Natural killer cell treated with Interleukin-12 subunit alpha and Interleukin-12 subunit beta and Interleukin-15 and Interleukin-18, amount 100 ng/mL, for 72 hours (primary cell): ENCODE data around the gene PCDH15. TPM values are rescaled to one million over a fixed set of nuclear protein-coding genes. Genes with fewer than 3 reads are reported as not detected.
"Not testable (repeated sequence)": the region's sequence is repeated elsewhere in the genome, so short reads cannot be mapped to it uniquely, and the experiment has no call there.

ENCODE experiments used
- ATAC-seq, 2 donors: fragments of 150-1000 bp; cut with Tn5 transposase in 1 of 2; sonication (Bioruptor Pico), chemical (Tn5 transposase) in 1 of 2; 2 replicates each; pipeline ENCODE4 v1.10.0; 2021
- DNase-seq: peaks from one replicate; pipeline ENCODE4 v3.0.0; 2022; ENCODE audit warnings: low spot score
- H3K27ac Mint-ChIP-seq, 2 donors: 1 replicate in 1 of 2; 2 replicates in 1 of 2; pipeline ENCODE4 v1.8.0; 2022; ENCODE audit warnings: mixed read lengths in 2 of 2, mild to moderate bottlenecking in 1 of 2, moderate library complexity in 1 of 2
- H3K27me3 Mint-ChIP-seq, 2 donors: 1 replicate in 1 of 2; 2 replicates in 1 of 2; pipeline ENCODE4 v1.8.0; 2022; ENCODE audit warnings: mixed read lengths in 2 of 2
- H3K36me3 Mint-ChIP-seq: one replicate; pipeline ENCODE4 v1.8.0; 2022; ENCODE audit warnings: mixed read lengths
- H3K4me1 Mint-ChIP-seq, 2 donors: 1 replicate in 1 of 2; 2 replicates in 1 of 2; pipeline ENCODE4 v1.8.0; 2022; ENCODE audit warnings: low read depth in 2 of 2, mixed read lengths in 2 of 2, mild to moderate bottlenecking in 1 of 2
- H3K4me3 Mint-ChIP-seq: one replicate; pipeline ENCODE4 v1.8.0; 2022; ENCODE audit warnings: mixed read lengths
- H3K9me3 Mint-ChIP-seq: 2 replicates; pipeline ENCODE4 v1.8.0; 2022; ENCODE audit warnings: mixed read lengths
- total RNA-seq, 2 donors: library from RNA; stranded (reverse); gene quantifications; one replicate each; pipeline ENCODE4 v1.2.3, GENCODE V29; 2022

Gene PCDH15
- total RNA-seq, 2 donors from 2014 or later, result not detected

- DNase-seq (no peak), ATAC-seq (no peak)
- Mint-ChIP-seq H3K9me3 (peaks cover 5% of the 10 kb centered on the region), H3K4me1 (no peaks in the 10 kb centered on the region), H3K27ac (no peak overlapping the region), H3K36me3 (no peaks in the 10 kb centered on the region), H3K27me3 (no peaks in the 10 kb centered on the region), H3K4me3 (no peak overlapping the region)
These were observed 215.5 kb downstream of the PCDH15 start for GRCh38 chr10:54585572-54585971.

GRCh38 chr10:54577682-54578081 lies 223.3 kb downstream of the PCDH15 start:
- Mint-ChIP-seq H3K36me3 (peaks cover 11% of the 10 kb centered on the region), H3K4me1 (no peaks in the 10 kb centered on the region)
- ATAC-seq, result no peak

GRCh38 chr10:54576541-54576940 lies 224.5 kb downstream of the PCDH15 start:
- peaks cover 11% of the 10 kb centered on the region for H3K36me3 Mint-ChIP-seq
- no peaks in the 10 kb centered on the region for H3K4me1 Mint-ChIP-seq
- ATAC-seq, result no peak
- H3K27ac Mint-ChIP-seq, result no peak overlapping the region
- H3K27me3 Mint-ChIP-seq, result no peaks in the 10 kb centered on the region
- H3K4me3 Mint-ChIP-seq, result no peak overlapping the region
- peaks cover 13% of the 10 kb centered on the region for H3K9me3 Mint-ChIP-seq
- DNase-seq, result no peak

More at GRCh38 chr10:54577682-54578081, 223.3 kb downstream of the PCDH15 start:
- Mint-ChIP-seq H3K9me3 (peaks cover 13% of the 10 kb centered on the region), H3K27ac (no peak overlapping the region), H3K4me3 (no peak overlapping the region), H3K27me3 (no peaks in the 10 kb centered on the region)
- no peak for DNase-seq

GRCh38 chr10:54559498-54559897 lies 241.5 kb downstream of the PCDH15 start:
- DNase-seq (no peak), ATAC-seq (no peak)
- Mint-ChIP-seq H3K4me3 (no peak overlapping the region), H3K9me3 (no peaks in the 10 kb centered on the region), H3K27ac (no peak overlapping the region), H3K36me3 (no peaks in the 10 kb centered on the region), H3K4me1 (no peaks in the 10 kb centered on the region), H3K27me3 (no peaks in the 10 kb centered on the region)

GRCh38 chr10:54554028-54554427 lies 247.0 kb downstream of the PCDH15 start:
- Mint-ChIP-seq H3K36me3 (no peaks in the 10 kb centered on the region), H3K4me1 (no peaks in the 10 kb centered on the region), H3K9me3 (peaks cover 9% of the 10 kb centered on the region), H3K27me3 (no peaks in the 10 kb centered on the region), H3K4me3 (no peak overlapping the region), H3K27ac (no peak overlapping the region)
- no peak for ATAC-seq
- DNase-seq, result no peak

GRCh38 chr10:54550016-54550415 lies 251.0 kb downstream of the PCDH15 start:
- ATAC-seq, result no peak
- Mint-ChIP-seq H3K36me3 (no peaks in the 10 kb centered on the region), H3K4me1 (no peaks in the 10 kb centered on the region), H3K27me3 (no peaks in the 10 kb centered on the region), H3K9me3 (peaks cover 12% of the 10 kb centered on the region), H3K27ac (no peak overlapping the region), H3K4me3 (no peak overlapping the region)
- no peak for DNase-seq

GRCh38 chr10:54531296-54531695 lies 269.7 kb downstream of the PCDH15 start:
- Mint-ChIP-seq H3K27ac (no peak overlapping the region), H3K9me3 (peaks cover 12% of the 10 kb centered on the region), H3K27me3 (no peaks in the 10 kb centered on the region)

GRCh38 chr10:54530299-54530698 lies 270.7 kb downstream of the PCDH15 start:
- ATAC-seq, result no peak
- no peaks in the 10 kb centered on the region for H3K27me3 Mint-ChIP-seq
- H3K4me1 Mint-ChIP-seq, result no peaks in the 10 kb centered on the region
- H3K4me3 Mint-ChIP-seq, result no peak overlapping the region
- no peaks in the 10 kb centered on the region for H3K36me3 Mint-ChIP-seq
- no peak for DNase-seq
- H3K9me3 Mint-ChIP-seq, result peaks cover 12% of the 10 kb centered on the region
- H3K27ac Mint-ChIP-seq, result no peak overlapping the region

More at GRCh38 chr10:54531296-54531695, 269.7 kb downstream of the PCDH15 start:
- no peak for DNase-seq
- no peak for ATAC-seq
- Mint-ChIP-seq H3K36me3 (no peaks in the 10 kb centered on the region), H3K4me1 (no peaks in the 10 kb centered on the region), H3K4me3 (no peak overlapping the region)

- Mint-ChIP-seq H3K4me1 (no peaks in the 10 kb centered on the region), H3K27ac (no peak overlapping the region), H3K36me3 (peaks cover 11% of the 10 kb centered on the region), H3K4me3 (no peak overlapping the region), H3K27me3 (no peaks in the 10 kb centered on the region), H3K9me3 (peaks cover 26% of the 10 kb centered on the region)
- ATAC-seq (no peak), DNase-seq (no peak)
These were observed 275.2 kb downstream of the PCDH15 start for GRCh38 chr10:54525816-54526215.

GRCh38 chr10:54515244-54515643 lies 285.8 kb downstream of the PCDH15 start:
- DNase-seq, H3K27ac Mint-ChIP-seq, ATAC-seq, H3K4me3 Mint-ChIP-seq, H3K9me3 Mint-ChIP-seq, H3K27me3 Mint-ChIP-seq, H3K4me1 Mint-ChIP-seq: not testable (repeated sequence)
- H3K36me3 Mint-ChIP-seq, result peaks cover 15% of the 10 kb centered on the region

- H3K36me3 Mint-ChIP-seq, result no peaks in the 10 kb centered on the region
- no peak for ATAC-seq
- peaks cover 7% of the 10 kb centered on the region for H3K9me3 Mint-ChIP-seq
- no peak overlapping the region for H3K4me3 Mint-ChIP-seq
- H3K4me1 Mint-ChIP-seq, result no peaks in the 10 kb centered on the region
- DNase-seq, result no peak
- H3K27me3 Mint-ChIP-seq, result no peaks in the 10 kb centered on the region
- H3K27ac Mint-ChIP-seq, result no peak overlapping the region
These were observed 297.2 kb downstream of the PCDH15 start for GRCh38 chr10:54503863-54504262.

GRCh38 chr10:54501929-54502328 lies 299.1 kb downstream of the PCDH15 start:
- Mint-ChIP-seq H3K9me3 (peaks cover 15% of the 10 kb centered on the region), H3K4me1 (no peaks in the 10 kb centered on the region), H3K4me3 (no peak overlapping the region), H3K27me3 (no peaks in the 10 kb centered on the region), H3K27ac (no peak overlapping the region), H3K36me3 (no peaks in the 10 kb centered on the region)
- no peak for ATAC-seq
- no peak for DNase-seq

GRCh38 chr10:54496852-54497251 lies 304.2 kb downstream of the PCDH15 start:
- Mint-ChIP-seq H3K27ac (no peak overlapping the region), H3K4me3 (no peak overlapping the region), H3K36me3 (no peaks in the 10 kb centered on the region), H3K27me3 (no peaks in the 10 kb centered on the region), H3K9me3 (peaks cover 26% of the 10 kb centered on the region), H3K4me1 (no peaks in the 10 kb centered on the region)
- DNase-seq, result no peak
- ATAC-seq, result no peak

GRCh38 chr10:54487743-54488142 lies 313.3 kb downstream of the PCDH15 start:
- no peak overlapping the region for H3K27ac Mint-ChIP-seq
- H3K4me1 Mint-ChIP-seq, result no peaks in the 10 kb centered on the region
- peaks cover 1% of the 10 kb centered on the region for H3K36me3 Mint-ChIP-seq
- DNase-seq (no peak), ATAC-seq (no peak)
- H3K9me3 Mint-ChIP-seq, result peaks cover 8% of the 10 kb centered on the region
- H3K4me3 Mint-ChIP-seq, result no peak overlapping the region
- no peaks in the 10 kb centered on the region for H3K27me3 Mint-ChIP-seq

- DNase-seq (no peak), ATAC-seq (no peak)
- Mint-ChIP-seq H3K27ac (no peak overlapping the region), H3K36me3 (peaks cover 6% of the 10 kb centered on the region), H3K9me3 (peaks cover 12% of the 10 kb centered on the region), H3K4me3 (no peak overlapping the region), H3K27me3 (no peaks in the 10 kb centered on the region), H3K4me1 (no peaks in the 10 kb centered on the region)
These were observed 315.1 kb downstream of the PCDH15 start for GRCh38 chr10:54485971-54486370.
